ENCODE data around the gene RASA4.
"Not testable (repeated sequence)": the region's sequence is repeated elsewhere in the genome, so short reads cannot be mapped to it uniquely, and the experiment has no call there.

Gene RASA4

DNA sequence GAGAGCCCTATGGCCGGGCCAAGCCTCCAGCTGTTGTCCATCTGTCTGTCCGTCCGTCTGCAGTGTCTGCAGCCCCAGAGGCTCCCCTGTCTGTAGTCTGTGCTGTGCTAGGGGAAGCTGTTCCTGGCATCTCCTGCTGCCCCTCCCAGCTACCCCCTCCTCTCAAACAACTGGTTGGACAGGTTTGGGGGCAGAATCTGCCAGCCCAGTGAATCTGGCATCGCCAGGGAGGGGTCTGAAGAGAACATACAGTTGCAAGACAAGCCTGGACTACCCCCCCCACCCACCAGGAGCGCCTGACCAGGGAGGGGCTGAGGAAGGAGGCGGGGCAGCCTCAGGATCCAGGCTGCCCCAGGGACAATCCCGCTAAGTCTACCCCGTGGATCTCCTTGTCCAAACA lies 73.0 kb downstream of the RASA4 start, which contains the start of gene UPK3BL2:
UPK3BL2 (minus strand) TSS at position 101 of the 400 bp plus-strand sequence; CDS start at position 41, 60 bp downstream.
- not testable (repeated sequence) for DNase-seq (ENCODE audit: low read depth)

DNA sequence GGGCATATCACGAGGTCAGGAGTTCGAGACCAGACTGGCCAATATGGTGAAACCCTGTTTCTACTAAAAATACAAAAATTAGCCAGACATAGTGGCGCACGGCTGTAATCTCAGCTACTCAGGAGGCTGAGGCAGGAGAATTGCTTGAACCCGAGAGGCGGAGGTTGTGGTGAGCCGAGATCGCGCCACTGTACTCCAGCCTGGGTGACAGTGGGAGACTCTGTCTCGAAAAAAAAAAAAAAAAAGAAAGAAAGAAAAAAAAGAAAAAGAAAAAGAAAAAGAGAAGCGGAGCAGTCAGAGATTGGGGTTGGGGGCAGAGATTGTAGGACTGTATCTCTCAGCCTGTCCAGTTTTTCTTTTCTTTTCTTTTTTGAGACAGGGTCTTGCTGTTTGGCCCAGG lies 73.8 kb downstream of the RASA4 start:
- DNase-seq (ENCODE audit: low read depth), result not testable (repeated sequence)

DNA sequence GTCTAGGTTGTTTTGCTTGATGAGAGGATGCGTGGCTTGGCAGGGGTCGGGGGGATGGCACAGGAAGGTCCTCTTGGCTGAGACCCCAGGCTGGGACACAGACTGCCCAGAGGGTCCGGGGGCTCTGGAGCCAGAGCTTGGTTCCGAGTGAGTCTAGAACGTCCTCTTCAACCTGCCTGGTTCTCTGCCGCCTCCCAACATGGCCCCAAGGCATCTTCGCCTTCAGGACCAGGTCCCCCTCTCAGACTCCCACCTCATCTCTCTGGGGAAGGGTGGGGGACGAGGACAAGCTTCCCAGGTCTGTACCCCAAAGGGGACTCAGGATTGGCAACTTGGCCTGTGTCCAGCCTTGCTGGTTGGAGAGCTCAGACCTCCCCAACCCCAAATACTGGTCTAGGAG lies 74.5 kb downstream of the RASA4 start:
- DNase-seq (ENCODE audit: low read depth), result not testable (repeated sequence)

DNA sequence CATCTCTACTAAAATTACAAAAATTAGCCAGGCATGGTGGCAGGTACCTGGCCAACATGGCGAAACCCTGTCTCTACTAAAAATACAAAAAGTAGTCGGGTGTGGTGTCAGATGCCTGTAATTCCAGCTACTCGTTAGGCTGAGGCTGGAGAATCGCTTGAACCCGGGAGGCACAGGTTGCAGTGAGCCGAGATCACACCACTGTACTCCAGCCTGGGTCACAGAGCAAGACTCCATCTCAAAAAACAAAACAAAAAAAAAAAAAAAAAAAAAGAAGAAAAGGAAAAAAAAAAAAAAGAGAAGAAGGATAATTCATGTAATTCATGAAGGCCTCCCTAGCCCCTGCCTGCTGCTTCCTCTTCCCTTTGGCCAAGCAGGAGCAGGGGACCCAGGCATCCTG lies 76.0 kb downstream of the RASA4 start:
- not testable (repeated sequence) for DNase-seq (ENCODE audit: low read depth)

DNA sequence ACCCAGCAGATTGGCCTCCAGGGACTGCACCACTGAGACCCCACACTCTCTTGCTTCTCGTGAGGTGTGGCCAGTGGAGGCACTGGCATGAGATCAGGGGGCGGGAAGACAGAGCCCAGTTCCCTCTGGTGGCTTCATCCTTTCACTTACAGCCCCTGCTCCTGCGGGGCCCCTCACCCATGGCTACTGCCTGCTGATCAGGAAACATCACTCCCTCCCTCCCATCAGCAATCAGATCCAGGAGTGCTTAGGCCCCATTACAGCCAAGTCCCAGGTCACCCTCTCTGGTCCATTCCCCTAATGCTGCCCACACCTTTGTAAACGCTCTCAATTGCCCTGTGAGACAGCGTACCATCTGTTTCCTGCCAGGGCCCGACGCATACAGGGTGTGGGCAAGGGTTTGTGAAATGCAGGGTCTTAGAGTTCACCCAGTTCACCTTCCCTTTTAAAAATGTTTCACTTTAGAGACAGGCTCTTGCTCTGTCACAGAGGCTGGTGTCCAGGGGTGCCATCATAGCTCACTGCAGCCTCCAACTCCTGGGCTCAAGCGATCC lies 81.4 kb downstream of the RASA4 start:
- DNase-seq (ENCODE audit: low read depth), result not testable (repeated sequence)

DNA sequence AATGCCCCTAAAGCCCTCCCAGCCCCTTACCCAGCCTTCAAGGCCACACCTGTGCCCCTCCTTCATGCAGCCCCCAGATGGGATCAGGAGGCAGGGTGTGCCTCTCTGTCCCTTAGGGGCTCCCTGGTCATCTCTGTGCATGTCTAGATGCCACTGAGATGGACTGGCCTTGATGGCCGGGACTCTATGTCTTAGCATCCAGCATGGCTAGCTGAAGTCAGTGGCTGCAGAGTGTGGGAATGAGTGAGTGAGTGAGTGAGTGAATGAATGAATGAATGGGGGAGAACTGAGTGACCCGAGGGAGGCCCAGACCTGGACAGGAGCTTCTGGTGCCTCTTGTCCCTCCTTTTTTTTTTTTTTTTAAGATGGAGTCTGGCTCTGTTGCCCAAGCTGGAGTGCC lies 84.4 kb downstream of the RASA4 start:
- DNase-seq (ENCODE audit: low read depth), result not testable (repeated sequence)

DNA sequence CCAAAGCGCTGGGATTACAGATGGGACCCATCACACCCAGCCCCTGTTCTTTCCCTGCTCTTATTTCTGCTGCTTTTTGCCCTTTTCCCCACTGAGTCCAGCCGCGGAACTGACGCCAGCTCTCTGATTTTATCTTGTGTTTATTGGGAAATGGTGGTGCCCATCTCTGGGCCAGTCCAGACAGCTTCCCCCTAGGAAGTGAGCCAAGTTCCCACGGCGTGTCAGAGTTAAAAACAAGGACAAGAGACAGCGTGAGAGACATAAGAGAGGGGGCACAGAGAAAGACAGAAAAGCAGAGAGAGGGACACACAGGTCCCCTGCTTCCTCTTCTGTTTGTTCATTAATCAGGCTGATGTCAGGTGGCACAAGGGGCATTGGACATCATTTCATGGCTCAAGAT lies 85.0 kb downstream of the RASA4 start:
- not testable (repeated sequence) for DNase-seq (ENCODE audit: low read depth)

DNA sequence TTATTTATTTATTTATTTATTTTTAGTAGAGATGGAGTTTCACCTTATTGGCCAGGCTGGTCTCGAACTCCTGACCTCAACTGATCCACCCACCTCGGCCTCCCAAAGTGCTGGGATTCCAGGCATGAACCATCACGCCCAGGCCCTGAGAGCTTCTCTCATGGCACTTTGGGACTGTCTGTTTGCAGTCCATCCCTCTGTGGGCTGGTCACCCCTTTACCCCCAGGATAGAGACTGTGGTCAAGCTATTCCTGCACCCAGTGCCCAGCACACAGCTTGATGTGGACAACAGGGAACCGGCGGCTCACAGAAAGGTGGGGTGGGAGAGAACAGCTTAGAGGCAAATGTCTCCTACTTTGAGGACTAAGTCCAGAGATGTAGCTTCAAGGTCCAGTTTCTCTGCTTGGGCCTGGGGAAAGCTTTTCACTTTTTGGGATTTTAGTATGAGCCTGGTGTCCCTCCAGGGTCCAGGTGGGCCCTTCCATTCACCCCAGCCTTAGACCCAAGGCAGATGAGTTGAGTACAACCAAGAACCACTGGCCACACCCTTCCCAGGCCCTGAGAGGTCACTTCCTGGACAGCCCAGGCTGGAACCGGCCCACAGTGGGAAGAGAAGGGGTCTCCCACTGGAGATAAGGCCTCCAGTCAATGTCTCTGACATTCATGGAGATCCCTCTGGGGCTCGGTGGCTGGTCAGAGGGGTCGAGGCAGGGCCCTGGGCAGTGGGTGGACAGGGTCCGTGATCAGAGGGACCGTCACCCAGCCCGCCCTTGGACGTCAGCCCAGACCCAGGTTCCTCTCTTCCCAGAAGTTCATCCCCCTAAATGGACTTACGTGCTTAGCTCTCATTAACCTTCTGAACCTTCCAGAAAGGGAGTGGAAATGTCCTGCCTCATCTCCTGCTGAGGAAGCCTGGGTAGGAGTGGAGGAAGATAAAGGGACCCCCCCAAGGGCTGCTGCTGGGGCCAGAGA lies 88.4 kb downstream of the RASA4 start:
- DNase-seq (ENCODE audit: low read depth), result not testable (repeated sequence)

DNA sequence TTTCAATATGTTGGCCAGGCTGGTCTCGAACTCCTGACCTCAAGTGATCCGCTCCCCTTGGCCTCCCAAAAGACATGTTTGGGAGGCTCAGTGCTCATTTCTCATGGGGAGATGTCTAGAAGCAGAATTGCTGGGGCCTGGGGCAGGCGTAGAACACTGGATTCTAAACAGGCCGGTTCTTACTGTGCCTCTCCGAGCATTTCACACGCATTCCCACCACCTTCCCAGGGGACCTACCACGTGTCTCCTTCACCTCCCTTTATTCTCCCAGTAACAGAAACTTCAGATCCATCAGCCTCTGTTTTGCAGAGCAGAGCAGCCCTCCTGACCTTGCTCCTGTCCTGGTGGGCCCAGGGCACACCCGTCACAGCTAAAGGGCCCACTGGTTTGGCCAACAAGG lies 89.4 kb downstream of the RASA4 start:
- not testable (repeated sequence) for DNase-seq (ENCODE audit: low read depth)

DNA sequence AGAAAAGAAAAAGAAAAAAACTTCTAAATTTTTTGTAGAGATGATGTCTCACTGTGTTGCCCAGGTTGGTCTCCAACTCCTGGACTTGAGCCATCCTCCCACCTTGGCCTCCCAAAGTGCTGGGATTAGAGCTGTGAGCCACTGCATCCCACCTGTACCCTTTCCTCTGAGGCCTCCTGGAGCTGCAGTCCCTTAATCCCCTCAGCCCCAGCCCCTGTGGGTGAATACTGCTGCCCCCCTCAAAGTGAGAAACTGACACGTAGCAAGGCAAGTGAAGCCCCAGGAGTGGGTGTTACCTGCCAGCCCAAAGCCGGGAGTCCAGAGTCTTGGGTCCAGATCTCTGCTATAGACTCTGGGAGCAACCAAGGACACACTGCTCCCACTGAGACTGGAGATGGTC lies 91.8 kb downstream of the RASA4 start:
- not testable (repeated sequence) for DNase-seq (ENCODE audit: low read depth)
